Measurements from ENCODE around the gene METTL9.
"Not testable (repeated sequence)": the region's sequence is repeated elsewhere in the genome, so short reads cannot be mapped to it uniquely, and the experiment has no call there.

METTL9 gene

DNA sequence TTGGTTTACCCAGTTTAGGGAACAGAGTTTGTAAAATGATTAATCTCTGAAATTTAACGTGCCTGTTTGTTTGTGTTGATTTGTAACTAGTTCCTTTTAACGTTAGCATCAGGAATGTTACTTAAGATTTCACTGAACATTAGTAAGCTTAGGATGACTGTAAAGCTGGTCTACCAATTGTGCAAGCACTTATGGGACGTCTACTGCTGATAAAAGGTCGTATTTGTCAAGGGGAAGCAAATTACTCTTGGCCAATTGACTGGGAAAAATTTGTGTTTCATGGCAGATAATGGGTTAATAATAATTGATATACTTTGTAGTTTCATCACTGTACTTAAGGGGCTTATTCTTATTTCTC, 11.8 kb downstream of the METTL9 start:
- no peak for DNase-seq

GRCh38 chr16:21611556-21612384, 12.4 kb downstream of the METTL9 start:
- DNase-seq: no peak

- no peak for DNase-seq
Measured at GRCh38 chr16:21613361-21613760, 14.0 kb downstream of the METTL9 start.

GRCh38 chr16:21613781-21614180, 14.4 kb downstream of the METTL9 start:
- DNase-seq: no peak

GRCh38 chr16:21614896-21615295, 15.5 kb downstream of the METTL9 start:
- DNase-seq: no peak

DNA sequence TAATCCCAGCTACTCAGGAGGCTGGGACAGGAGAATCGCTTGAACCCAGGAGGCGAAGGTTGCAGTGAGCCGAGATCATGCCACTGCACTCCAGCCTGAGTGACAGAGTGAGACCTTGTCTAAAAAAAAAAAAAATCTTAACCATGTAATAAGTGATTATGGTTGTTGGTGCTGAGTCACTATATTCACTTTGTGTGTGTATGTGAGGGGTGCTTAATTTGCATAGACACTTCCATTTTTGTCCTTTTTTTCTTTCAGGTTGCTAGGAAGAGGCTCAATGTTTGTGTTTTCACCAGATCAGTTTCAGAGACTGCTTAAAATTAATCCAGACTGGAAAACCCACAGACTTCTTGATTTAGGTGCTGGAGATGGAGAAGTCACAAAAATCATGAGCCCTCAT, 18.2 kb downstream of the METTL9 start:
- no peak for DNase-seq

- no peak for DNase-seq
Measured at GRCh38 chr16:21618281-21618680, 18.9 kb downstream of the METTL9 start.

GRCh38 chr16:21619765-21620425, 20.5 kb downstream of the METTL9 start:
- no peak for DNase-seq

- no peak for DNase-seq
Measured at GRCh38 chr16:21620592-21620991, 21.2 kb downstream of the METTL9 start.

DNA sequence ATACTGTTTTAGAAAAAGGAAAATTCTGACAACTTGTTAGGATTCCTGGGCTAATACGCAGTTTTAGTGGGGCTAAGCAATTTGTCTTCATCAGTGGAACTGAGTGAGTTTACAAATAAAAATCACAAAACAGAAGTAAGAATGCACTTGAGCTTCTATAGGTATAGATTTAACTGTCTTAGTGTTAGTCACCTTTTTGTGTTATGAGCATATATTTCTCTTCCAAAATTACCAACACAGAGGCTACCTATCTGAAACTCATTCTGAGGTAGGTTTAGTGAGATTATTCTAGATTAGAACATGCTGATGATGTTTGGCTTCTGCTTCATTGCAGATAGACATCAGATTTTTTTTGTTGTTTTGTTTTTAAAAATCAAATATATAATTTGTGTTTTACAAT, 23.2 kb downstream of the METTL9 start:
- DNase-seq: no peak

DNA sequence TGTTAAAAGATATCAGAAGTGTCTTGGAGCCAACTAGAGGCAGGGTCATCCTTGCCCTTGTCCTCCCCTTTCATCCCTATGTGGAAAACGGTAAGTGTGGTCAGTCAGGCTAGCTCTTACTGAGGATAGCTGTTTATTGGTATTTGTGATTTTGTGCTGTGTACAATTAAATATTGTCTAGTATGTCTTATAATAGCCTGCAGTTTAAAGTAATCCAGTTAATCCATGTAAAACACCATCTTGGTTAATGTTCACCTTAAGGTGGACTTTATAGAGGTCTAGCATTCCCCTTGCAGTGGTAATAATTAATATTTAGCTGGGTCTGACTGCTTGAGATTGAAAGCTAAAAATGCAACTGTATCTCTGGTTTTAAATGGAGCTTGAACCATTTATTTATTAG, 25.6 kb downstream of the METTL9 start:
- DNase-seq: no peak

DNA sequence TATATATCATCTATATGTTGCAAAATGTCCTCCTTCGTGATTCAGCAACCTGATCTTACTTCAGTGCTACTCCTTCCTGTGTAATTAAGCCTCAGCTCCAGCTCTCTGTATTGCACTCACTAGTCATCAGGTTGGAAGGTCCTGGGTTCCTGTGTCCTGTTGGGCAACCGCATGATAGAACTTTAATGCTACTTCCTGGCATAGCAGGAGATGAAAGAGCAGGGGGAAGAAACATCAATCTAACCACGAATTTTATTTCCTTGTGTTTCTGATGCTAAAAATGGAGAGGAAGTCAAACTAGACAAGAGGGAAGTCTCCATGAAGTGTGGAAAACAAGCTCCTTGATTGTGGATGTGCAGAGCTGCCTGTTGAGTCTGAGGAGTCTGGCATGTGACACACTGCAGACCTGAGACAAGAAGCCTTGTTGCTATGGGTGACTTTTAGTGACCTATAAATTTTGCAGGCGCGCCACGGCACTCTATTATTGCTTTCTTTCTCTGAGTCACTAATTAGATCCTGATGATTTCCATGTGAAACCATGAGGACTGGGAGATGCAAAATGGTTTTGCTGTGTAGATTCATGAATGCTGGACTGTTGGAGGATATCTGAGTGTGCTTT, 27.4 kb downstream of the METTL9 start:
- peak; percentile 48 for DNase-seq

- DNase-seq: no peak
Measured at GRCh38 chr16:21628121-21628726, 28.8 kb downstream of the METTL9 start.

GRCh38 chr16:21628772-21629171, 29.4 kb downstream of the METTL9 start:
- no peak for DNase-seq

- not testable (repeated sequence) for DNase-seq
Measured at GRCh38 chr16:21629616-21630539, 30.5 kb downstream of the METTL9 start.

- not testable (repeated sequence) for DNase-seq
Measured at GRCh38 chr16:21630866-21631265, 31.5 kb downstream of the METTL9 start.

DNA sequence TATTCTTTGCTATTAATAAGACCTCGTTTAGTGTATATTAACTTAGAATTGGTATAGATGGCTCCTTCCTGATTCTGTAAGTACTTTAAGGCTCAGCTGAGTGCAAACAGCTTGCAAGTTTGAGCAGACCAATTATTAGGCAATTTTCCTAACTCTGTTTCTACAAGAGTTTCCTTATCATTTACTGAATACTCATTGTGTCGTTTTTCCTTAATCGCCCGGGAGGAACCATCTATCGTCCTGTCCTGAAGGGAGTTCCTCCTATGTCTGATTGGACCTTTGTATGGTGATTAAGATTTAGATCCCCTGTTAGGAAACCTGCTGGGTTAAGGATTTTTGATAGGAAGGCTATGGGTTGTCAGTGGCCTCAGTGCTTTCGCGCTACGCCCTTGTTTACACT, 32.0 kb downstream of the METTL9 start:
- DNase-seq: not testable (repeated sequence)

GRCh38 chr16:21631951-21632575, 32.7 kb downstream of the METTL9 start:
- DNase-seq: not testable (repeated sequence)

- DNase-seq: no peak
Measured at GRCh38 chr16:21634216-21634615, 34.8 kb downstream of the METTL9 start.

GRCh38 chr16:21635694-21636093, 36.3 kb downstream of the METTL9 start:
- not testable (repeated sequence) for DNase-seq

- no peak for DNase-seq
Measured at GRCh38 chr16:21637032-21637968, 37.9 kb downstream of the METTL9 start.

All from CD4-positive, alpha-beta T cell treated with Interleukin-10 for 1 hour (primary cell).